Gastrocnemius medialis (tissue), 4 donors: ENCODE measurements around the gene MDK.

Experiments used
- POLR2A ChIP-seq, 2 donors: fragments of 450-650 bp; IDR thresholded peaks; one replicate each; pipeline ENCODE4 v1.6.1; 2017; ENCODE audit warnings: antibody characterized with exemption in 2 of 2, mild to moderate bottlenecking in 2 of 2, moderate library complexity in 2 of 2
- TF ChIP-seq, protein P1 (sequence below), 5 experiments: fragments of 450-650 bp in 3 of 5; fragments of 200-600 bp in 2 of 5; sonication (generic) in 2 of 5; IDR thresholded peaks in 4 of 5; conservative IDR thresholded peaks in 1 of 5; 1 replicate in 4 of 5; 2 replicates in 1 of 5; pipeline ENCODE4 v1.5.1; 2016 to 2019; ENCODE audit warnings: antibody characterized with exemption in 5 of 5, mild to moderate bottlenecking in 3 of 5, moderate library complexity in 3 of 5

DNA sequence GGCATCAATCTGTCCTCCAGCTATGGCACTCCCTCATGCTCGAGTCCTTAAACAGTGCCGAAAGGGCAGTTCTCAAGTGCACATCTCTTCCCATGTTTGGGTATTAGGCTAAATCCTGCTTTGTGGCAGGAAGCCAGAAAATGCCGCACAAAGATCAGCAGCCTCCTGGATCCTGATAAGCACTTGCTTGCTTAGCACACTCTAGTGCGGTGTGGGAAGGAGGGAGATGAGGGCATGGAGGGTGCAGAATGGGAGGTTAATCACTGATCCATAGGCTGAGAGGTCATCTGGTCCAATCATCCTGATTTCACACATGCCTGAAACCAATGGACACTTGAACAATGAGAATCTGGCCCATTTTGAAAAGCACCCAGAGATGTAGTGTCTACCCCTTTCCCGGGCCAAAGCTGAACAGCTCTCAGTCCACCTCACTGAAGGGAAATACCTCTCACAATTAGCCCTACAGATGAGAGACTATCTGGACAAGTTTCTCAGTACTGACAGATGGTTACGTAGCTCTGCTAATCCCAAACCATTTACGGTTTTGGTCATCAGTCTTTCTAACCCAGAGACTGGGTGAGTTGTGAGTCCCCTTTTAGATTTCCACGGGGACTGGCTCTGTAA lies 39.9 kb downstream of the MDK start:
- TF ChIP-seq, protein P1, sequence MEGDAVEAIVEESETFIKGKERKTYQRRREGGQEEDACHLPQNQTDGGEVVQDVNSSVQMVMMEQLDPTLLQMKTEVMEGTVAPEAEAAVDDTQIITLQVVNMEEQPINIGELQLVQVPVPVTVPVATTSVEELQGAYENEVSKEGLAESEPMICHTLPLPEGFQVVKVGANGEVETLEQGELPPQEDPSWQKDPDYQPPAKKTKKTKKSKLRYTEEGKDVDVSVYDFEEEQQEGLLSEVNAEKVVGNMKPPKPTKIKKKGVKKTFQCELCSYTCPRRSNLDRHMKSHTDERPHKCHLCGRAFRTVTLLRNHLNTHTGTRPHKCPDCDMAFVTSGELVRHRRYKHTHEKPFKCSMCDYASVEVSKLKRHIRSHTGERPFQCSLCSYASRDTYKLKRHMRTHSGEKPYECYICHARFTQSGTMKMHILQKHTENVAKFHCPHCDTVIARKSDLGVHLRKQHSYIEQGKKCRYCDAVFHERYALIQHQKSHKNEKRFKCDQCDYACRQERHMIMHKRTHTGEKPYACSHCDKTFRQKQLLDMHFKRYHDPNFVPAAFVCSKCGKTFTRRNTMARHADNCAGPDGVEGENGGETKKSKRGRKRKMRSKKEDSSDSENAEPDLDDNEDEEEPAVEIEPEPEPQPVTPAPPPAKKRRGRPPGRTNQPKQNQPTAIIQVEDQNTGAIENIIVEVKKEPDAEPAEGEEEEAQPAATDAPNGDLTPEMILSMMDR (IDR thresholded peaks at IDR 0.05 in 4 of 5, conservative IDR thresholded peaks at IDR 0.05 in 1 of 5): no peak
- no peak for TF ChIP-seq POLR2A (IDR thresholded peaks at IDR 0.05)
